ENCODE data around the gene GALNS. TPM values are rescaled to one million over a fixed set of nuclear protein-coding genes. Genes with fewer than 3 reads are reported as not detected.

Gene GALNS
- total and polyA plus RNA-seq, 2 experiments from 2014 or later = 9.7 to 18.8 TPM

DNA sequence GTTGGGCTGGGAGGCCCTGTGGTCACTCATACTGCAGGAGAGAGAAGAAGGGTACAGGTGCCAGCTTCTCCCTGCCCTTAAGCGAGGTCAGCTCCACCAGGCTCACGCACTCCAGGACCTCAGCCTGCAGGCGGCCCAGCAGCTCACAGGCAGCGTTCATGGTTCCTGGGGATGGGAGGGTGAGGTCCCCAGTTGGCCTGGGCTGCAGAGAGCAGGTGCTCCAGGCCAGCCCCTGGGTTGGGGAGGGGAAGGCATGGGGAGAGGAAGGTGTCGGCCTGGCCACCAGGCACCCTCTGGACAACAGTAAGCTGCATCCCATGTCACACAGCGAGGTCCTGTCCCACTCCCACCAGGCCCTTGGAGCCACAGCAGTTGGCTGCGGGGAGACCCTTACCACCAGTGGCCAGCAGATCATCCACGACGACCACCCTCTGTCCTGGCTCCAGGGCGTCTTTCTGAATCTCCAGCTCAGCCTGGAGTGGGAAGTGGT, 47.0 kb downstream of the GALNS start:
- no peaks in the 10 kb centered on the region for H3K27me3 ChIP-seq (ENCODE audit: insufficient read depth)
- peaks cover 18% of the 10 kb centered on the region for H3K79me2 ChIP-seq (replicated peaks; ENCODE audit: insufficient read depth)
- Mint-ChIP-seq H3K36me3 (ENCODE audit: low read depth) (peaks cover 55% of the 10 kb centered on the region), H3K9me3 (peaks cover 4% of the 10 kb centered on the region; the same call in 1 of the 3 replicates), H3K4me1 (peaks cover 11% of the 10 kb centered on the region; the same call in 2 of the 3 replicates), H3K4me3 (peak overlapping the region; percentile 88; the same call in 2 of the 3 replicates), H3K27me3 (ENCODE audit: insufficient read depth, low read depth, poor library complexity) (peaks cover 46% of the 10 kb centered on the region), H3K27ac (peak overlapping the region; percentile 48; the same call in 1 of the 2 replicates)
- TF ChIP-seq JUNB (IDR thresholded peaks at IDR 0.05; ENCODE audit: unreplicated experiment) (no peak), EZH2phosphoT487 (IDR thresholded peaks at IDR 0.05; ENCODE audit: unreplicated experiment) (no peak), REST (IDR thresholded peaks at IDR 0.05; ENCODE audit: unreplicated experiment) (no peak), POLR2AphosphoS5 (IDR thresholded peaks at IDR 0.05; ENCODE audit: low read depth) (no peak; the same call in 1 of the 2 replicates), ZNF462 (CRISPR knock-in tag; IDR thresholded peaks at IDR 0.05) (no peak), CREB1 (CRISPR knock-in tag; IDR thresholded peaks at IDR 0.05; ENCODE audit: low read depth) (no peak), ZNF331 (CRISPR knock-in tag; IDR thresholded peaks at IDR 0.05; ENCODE audit: low read depth) (no peak), NANOG (IDR thresholded peaks at IDR 0.05; ENCODE audit: borderline replicate concordance) (no peak), EZH2 (IDR thresholded peaks at IDR 0.05; ENCODE audit: low read depth, unreplicated experiment) (no peak)
- TF ChIP-seq, protein P1, sequence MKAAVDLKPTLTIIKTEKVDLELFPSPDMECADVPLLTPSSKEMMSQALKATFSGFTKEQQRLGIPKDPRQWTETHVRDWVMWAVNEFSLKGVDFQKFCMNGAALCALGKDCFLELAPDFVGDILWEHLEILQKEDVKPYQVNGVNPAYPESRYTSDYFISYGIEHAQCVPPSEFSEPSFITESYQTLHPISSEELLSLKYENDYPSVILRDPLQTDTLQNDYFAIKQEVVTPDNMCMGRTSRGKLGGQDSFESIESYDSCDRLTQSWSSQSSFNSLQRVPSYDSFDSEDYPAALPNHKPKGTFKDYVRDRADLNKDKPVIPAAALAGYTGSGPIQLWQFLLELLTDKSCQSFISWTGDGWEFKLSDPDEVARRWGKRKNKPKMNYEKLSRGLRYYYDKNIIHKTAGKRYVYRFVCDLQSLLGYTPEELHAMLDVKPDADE (IDR thresholded peaks at IDR 0.05) = no peak
- H3K9me2 ChIP-seq (ENCODE audit: insufficient read depth) = no peaks in the 10 kb centered on the region
- H3F3A ChIP-seq (replicated peaks; ENCODE audit: low read depth) = peaks cover 60% of the 10 kb centered on the region
- no peak for DNase-seq (ENCODE audit: low spot score)
- H4K20me1 ChIP-seq (replicated peaks; ENCODE audit: insufficient read depth) = no peaks in the 10 kb centered on the region; the same call in none of the 2 replicates
- peaks cover 19% of the 10 kb centered on the region for H3K36me3 ChIP-seq (ENCODE audit: insufficient read depth)
- H3K27ac ChIP-seq (ENCODE audit: low read depth) = peak overlapping the region; percentile 55; the same call in 1 of the 2 replicates
- H2AFZ ChIP-seq = no peak overlapping the region
- peak overlapping the region; percentile 93; the same call in 1 of the 2 replicates for H3K4me3 ChIP-seq
- H3K4me1 ChIP-seq (ENCODE audit: insufficient read depth) = no peaks in the 10 kb centered on the region; the same call in 1 of the 2 replicates
- H3K4me2 ChIP-seq = peak overlapping the region; percentile 99; the same call in 1 of the 2 replicates
- ATAC-seq = no peak; the same call in 2 of the 3 replicates

All from GM23338 (cell line).